ENCODE data around the gene ERC1.
A peak's percentile ranks its signal among the peaks of the same experiment; 100 is the strongest.

The ERC1 gene

GRCh38 chr12:1517007-1517406 lies 526.0 kb downstream of the ERC1 start:
- H3K4me1 ChIP-seq (ENCODE audit: low read depth, poor library complexity, severe bottlenecking): peaks cover 21% of the 10 kb centered on the region
- no peaks in the 10 kb centered on the region for H3K27me3 ChIP-seq (ENCODE audit: insufficient read depth, low read depth)
- no peak overlapping the region for H2AFZ ChIP-seq (ENCODE audit: low read depth)
- no peaks in the 10 kb centered on the region for H4K20me1 ChIP-seq (ENCODE audit: insufficient read depth)
- H3K9ac ChIP-seq: no peak overlapping the region
- H3K4me3 ChIP-seq (IDR thresholded peaks at IDR 0.05; ENCODE audit: insufficient read depth, low read depth, low read length): no peak overlapping the region
- H3K4me2 ChIP-seq: no peak overlapping the region
- H3K36me3 ChIP-seq (ENCODE audit: insufficient read depth): no peaks in the 10 kb centered on the region
- peak; percentile 62 for TF ChIP-seq CTCF (conservative IDR thresholded peaks at IDR 0.05; ENCODE audit: low read depth, low read length)
- no peaks in the 10 kb centered on the region for H3K79me2 ChIP-seq (ENCODE audit: insufficient read depth, low read depth)
- H3K27ac ChIP-seq: no peak overlapping the region

- Histone ChIP-seq H3K4me1 (ENCODE audit: low read depth, poor library complexity, severe bottlenecking) (peaks cover 21% of the 10 kb centered on the region), H3K4me2 (no peak overlapping the region), H3K27ac (no peak overlapping the region), H3K79me2 (ENCODE audit: insufficient read depth, low read depth) (no peaks in the 10 kb centered on the region), H4K20me1 (ENCODE audit: insufficient read depth) (no peaks in the 10 kb centered on the region), H3K4me3 (IDR thresholded peaks at IDR 0.05; ENCODE audit: insufficient read depth, low read depth, low read length) (no peak overlapping the region), H2AFZ (ENCODE audit: low read depth) (no peak overlapping the region), H3K9ac (no peak overlapping the region), H3K27me3 (ENCODE audit: insufficient read depth, low read depth) (no peaks in the 10 kb centered on the region), H3K36me3 (ENCODE audit: insufficient read depth) (no peaks in the 10 kb centered on the region)
- TF ChIP-seq CTCF (conservative IDR thresholded peaks at IDR 0.05; ENCODE audit: low read depth, low read length): no peak
Observed at GRCh38 chr12:1517734-1518525, 526.9 kb downstream of the ERC1 start.

- no peak for TF ChIP-seq CTCF (conservative IDR thresholded peaks at IDR 0.05; ENCODE audit: low read depth, low read length)
- no peaks in the 10 kb centered on the region for H4K20me1 ChIP-seq (ENCODE audit: insufficient read depth)
- no peaks in the 10 kb centered on the region for H3K27me3 ChIP-seq (ENCODE audit: insufficient read depth, low read depth)
- H3K4me3 ChIP-seq (IDR thresholded peaks at IDR 0.05; ENCODE audit: insufficient read depth, low read depth, low read length): no peak overlapping the region
- no peaks in the 10 kb centered on the region for H3K36me3 ChIP-seq (ENCODE audit: insufficient read depth)
- peaks cover 21% of the 10 kb centered on the region for H3K4me1 ChIP-seq (ENCODE audit: low read depth, poor library complexity, severe bottlenecking)
- H3K9ac ChIP-seq: no peak overlapping the region
- no peak overlapping the region for H2AFZ ChIP-seq (ENCODE audit: low read depth)
- H3K79me2 ChIP-seq (ENCODE audit: insufficient read depth, low read depth): no peaks in the 10 kb centered on the region
- H3K4me2 ChIP-seq: no peak overlapping the region
- no peak overlapping the region for H3K27ac ChIP-seq
Observed at GRCh38 chr12:1518591-1519516, 527.8 kb downstream of the ERC1 start.

GRCh38 chr12:1519642-1520041 lies 528.6 kb downstream of the ERC1 start:
- H3K9ac ChIP-seq: no peak overlapping the region
- TF ChIP-seq CTCF (conservative IDR thresholded peaks at IDR 0.05; ENCODE audit: low read depth, low read length): no peak
- no peak overlapping the region for H2AFZ ChIP-seq (ENCODE audit: low read depth)
- H3K27ac ChIP-seq: no peak overlapping the region; the same call in 1 of the 2 replicates
- no peak overlapping the region for H3K4me2 ChIP-seq
- no peaks in the 10 kb centered on the region for H3K79me2 ChIP-seq (ENCODE audit: insufficient read depth, low read depth)
- no peaks in the 10 kb centered on the region for H3K27me3 ChIP-seq (ENCODE audit: insufficient read depth, low read depth)
- H3K4me1 ChIP-seq (ENCODE audit: low read depth, poor library complexity, severe bottlenecking): peaks cover 21% of the 10 kb centered on the region
- no peaks in the 10 kb centered on the region for H3K36me3 ChIP-seq (ENCODE audit: insufficient read depth)
- H3K4me3 ChIP-seq (IDR thresholded peaks at IDR 0.05; ENCODE audit: insufficient read depth, low read depth, low read length): no peak overlapping the region
- no peaks in the 10 kb centered on the region for H4K20me1 ChIP-seq (ENCODE audit: insufficient read depth)
